NCI-H526 treated with DMSO at 0.1 percent for 48 hours (cell line): ENCODE results near the gene RAPH1.
"Not testable (repeated sequence)": the region's sequence is repeated elsewhere in the genome, so short reads cannot be mapped to it uniquely, and the experiment has no call there.

Experiments
- DNase-seq: peaks from one replicate; lab custom pipeline; 2025; lab: John Stamatoyannopoulos, UW

RAPH1 gene

GRCh38 chr2:203548887-203549286, 13.8 kb upstream of the RAPH1 start:
- no peak for DNase-seq

GRCh38 chr2:203547356-203547755, 12.3 kb upstream of the RAPH1 start:
- DNase-seq = no peak

- no peak for DNase-seq
Observed at GRCh38 chr2:203544402-203544801, 9.3 kb upstream of the RAPH1 start.

GRCh38 chr2:203543898-203544328, 8.8 kb upstream of the RAPH1 start:
- no peak for DNase-seq

- DNase-seq = not testable (repeated sequence)
Observed at GRCh38 chr2:203540598-203540997, 5.5 kb upstream of the RAPH1 start.

- not testable (repeated sequence) for DNase-seq
Observed at GRCh38 chr2:203538237-203538636, 3.1 kb upstream of the RAPH1 start.

- DNase-seq = not testable (repeated sequence)
Observed at GRCh38 chr2:203536586-203536951, 1.5 kb upstream of the RAPH1 start.

- DNase-seq = no peak
Observed at GRCh38 chr2:203535784-203536585, 884 bp upstream of the RAPH1 start.

- no peak for DNase-seq
Observed at GRCh38 chr2:203534621-203535077, 452 bp downstream of the RAPH1 start.

- DNase-seq = no peak
Observed at GRCh38 chr2:203533676-203534591, 1.2 kb downstream of the RAPH1 start.

GRCh38 chr2:203532957-203533658, 2.0 kb downstream of the RAPH1 start:
- DNase-seq = no peak

- DNase-seq = no peak
Observed at GRCh38 chr2:203527719-203528118, 7.4 kb downstream of the RAPH1 start.

- not testable (repeated sequence) for DNase-seq
Observed at GRCh38 chr2:203513268-203513667, 21.8 kb downstream of the RAPH1 start.

GRCh38 chr2:203510941-203511305, 24.2 kb downstream of the RAPH1 start:
- no peak for DNase-seq

GRCh38 chr2:203510256-203510940, 24.7 kb downstream of the RAPH1 start:
- no peak for DNase-seq

GRCh38 chr2:203503460-203503859, 31.6 kb downstream of the RAPH1 start:
- not testable (repeated sequence) for DNase-seq

GRCh38 chr2:203501873-203502272, 33.2 kb downstream of the RAPH1 start:
- no peak for DNase-seq

- DNase-seq = no peak
Observed at GRCh38 chr2:203500951-203501350, 34.1 kb downstream of the RAPH1 start.

- DNase-seq = no peak
Observed at GRCh38 chr2:203500297-203500696, 34.8 kb downstream of the RAPH1 start.

GRCh38 chr2:203498161-203498560, 36.9 kb downstream of the RAPH1 start:
- DNase-seq = no peak

GRCh38 chr2:203492965-203493364, 42.1 kb downstream of the RAPH1 start:
- no peak for DNase-seq

GRCh38 chr2:203490391-203490790, 44.7 kb downstream of the RAPH1 start:
- no peak for DNase-seq
